Activated naive CD8-positive, alpha-beta T cell treated with anti-CD3 and anti-CD28 coated beads, Interleukin-2, amount 10 ng/mL, durations not matched to agents 7 days and 5 days (primary cell): ENCODE results near the gene CELSR3. TPM values are rescaled to one million over a fixed set of nuclear protein-coding genes. Genes with fewer than 3 reads are reported as not detected.

Source experiments
- ATAC-seq: fragments of 150-1000 bp; cut with Tn5 transposase; one replicate; pipeline ENCODE4 v1.10.0; 2021; ENCODE audit warnings: low read depth, moderate library complexity
- POLR2A ChIA-PET: fragments of 350-600 bp; sonication (Branson Sonifier 250); formaldehyde crosslinking; loops from one replicate; lab custom pipeline; 2021; ENCODE audit warnings: antibody characterized with exemption; lab: Charles Lee
- DNase-seq: peaks from one replicate; pipeline ENCODE4 v3.0.0; 2021
- H3K27ac Mint-ChIP-seq: one replicate; pipeline ENCODE4 v1.8.0; 2022; ENCODE audit warnings: mild to moderate bottlenecking, mixed read lengths
- H3K27me3 Mint-ChIP-seq: one replicate; pipeline ENCODE4 v1.8.0; 2022; ENCODE audit warnings: mild to moderate bottlenecking, moderate library complexity, mixed read lengths
- H3K36me3 Mint-ChIP-seq: one replicate; pipeline ENCODE4 v1.8.0; 2021; ENCODE audit warnings: mild to moderate bottlenecking, mixed read lengths
- H3K4me1 Mint-ChIP-seq: one replicate; pipeline ENCODE4 v1.8.0; 2021; ENCODE audit warnings: mixed read lengths
- H3K4me3 Mint-ChIP-seq: one replicate; pipeline ENCODE4 v1.8.0; 2022; ENCODE audit warnings: mild to moderate bottlenecking, moderate library complexity, mixed read lengths
- H3K9me3 Mint-ChIP-seq: one replicate; pipeline ENCODE4 v1.8.0; 2021; ENCODE audit warnings: mixed read lengths
- total RNA-seq, 2 experiments: library from RNA; stranded (reverse); gene quantifications; one replicate each; pipeline ENCODE4 v1.2.3, GENCODE V29; 2021

The CELSR3 gene
- total RNA-seq, 2 experiments from 2014 or later = 15.6 to 16.2 TPM

DNA sequence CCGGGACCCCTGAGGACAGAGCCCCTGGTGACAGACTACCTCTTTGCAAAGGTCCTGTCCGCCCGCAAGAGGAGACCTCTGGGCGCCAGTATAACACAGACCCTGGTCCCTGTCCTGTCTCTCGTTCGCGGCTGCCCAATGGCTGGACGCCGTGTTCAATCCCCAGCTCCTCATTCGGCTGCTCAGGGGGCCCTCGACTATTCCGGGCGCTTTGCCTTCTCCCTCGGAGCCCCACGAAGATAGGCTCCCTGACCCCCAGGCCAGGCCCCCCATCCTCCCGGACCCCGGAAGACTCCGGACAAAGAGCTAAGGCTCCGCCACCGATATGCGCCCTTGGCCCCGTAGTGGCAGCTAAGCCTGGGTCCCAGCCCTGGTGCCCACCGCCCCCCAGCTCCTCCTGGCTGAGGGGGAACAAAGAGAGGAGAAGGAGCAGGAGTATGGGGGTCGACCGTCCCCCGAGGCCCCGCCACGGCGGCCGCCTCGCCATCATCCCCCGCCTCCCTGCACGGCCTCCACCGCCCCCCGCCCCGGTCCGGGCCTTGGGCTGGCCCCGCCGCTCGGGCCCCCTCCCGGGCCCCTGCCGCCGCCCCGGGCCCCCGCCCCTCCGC, 437 bp downstream of the CELSR3 start:
- H3K36me3 Mint-ChIP-seq = no peaks in the 10 kb centered on the region
- DNase-seq (no peak), ATAC-seq (no peak)
- H3K4me3 Mint-ChIP-seq = peak overlapping the region; percentile 53
- H3K9me3 Mint-ChIP-seq = no peaks in the 10 kb centered on the region
- H3K27me3 Mint-ChIP-seq = peaks cover 8% of the 10 kb centered on the region
- POLR2A ChIA-PET = interaction anchor here (1.6 kb wide), 1 partner anchor 12 kb away, joined by 5 read pairs; no protein-coding TSS in a partner anchor
- H3K27ac Mint-ChIP-seq = no peak overlapping the region
- peaks cover 13% of the 10 kb centered on the region for H3K4me1 Mint-ChIP-seq

- POLR2A ChIA-PET = no interaction called here
- Mint-ChIP-seq H3K27ac (no peak overlapping the region), H3K36me3 (no peaks in the 10 kb centered on the region), H3K27me3 (peaks cover 8% of the 10 kb centered on the region), H3K9me3 (no peaks in the 10 kb centered on the region), H3K4me3 (peak overlapping the region; percentile 53), H3K4me1 (peaks cover 13% of the 10 kb centered on the region)
- DNase-seq (peak; percentile 93), ATAC-seq (peak; percentile 15)
Measured at GRCh38 chr3:48661501-48662144, 1.1 kb downstream of the CELSR3 start.

DNA sequence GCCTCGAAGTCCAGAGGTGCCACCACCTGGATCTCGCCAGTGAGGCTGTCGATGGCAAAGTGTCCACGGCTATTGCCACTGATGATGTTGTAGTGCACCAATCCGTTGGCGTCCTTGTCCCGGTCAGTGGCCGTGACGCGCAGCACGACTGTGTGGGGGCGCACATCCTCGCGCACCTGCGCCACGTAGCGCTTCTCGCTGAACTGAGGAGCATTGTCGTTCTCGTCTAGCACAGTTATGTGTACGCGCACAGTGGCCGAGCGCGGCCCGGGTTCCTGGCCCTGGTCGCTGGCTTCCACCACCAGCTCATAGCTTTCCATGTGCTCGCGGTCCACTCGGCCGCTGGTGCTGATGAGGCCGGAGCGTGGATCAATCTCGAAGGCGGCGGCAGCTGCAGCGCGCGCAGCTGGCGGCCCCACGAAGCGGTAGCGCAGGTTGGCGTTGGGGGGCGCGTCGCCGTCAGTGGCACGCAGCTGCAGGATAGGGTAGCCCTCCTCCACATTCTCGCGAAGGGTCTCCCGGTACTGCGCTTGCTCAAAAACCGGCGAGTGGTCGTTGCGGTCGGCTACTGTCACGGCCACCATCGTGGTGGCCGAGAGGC, 1.8 kb downstream of the CELSR3 start:
- Mint-ChIP-seq H3K4me3 (no peak overlapping the region), H3K4me1 (peaks cover 13% of the 10 kb centered on the region), H3K36me3 (no peaks in the 10 kb centered on the region), H3K9me3 (no peaks in the 10 kb centered on the region), H3K27me3 (peaks cover 8% of the 10 kb centered on the region), H3K27ac (no peak overlapping the region)
- DNase-seq (no peak), ATAC-seq (no peak)
- POLR2A ChIA-PET = no interaction called here

GRCh38 chr3:48656841-48657281, 5.8 kb downstream of the CELSR3 start:
- POLR2A ChIA-PET = interaction anchor here (0.6 kb wide), 1 partner anchor 264 kb away, joined by 6 read pairs; no protein-coding TSS in a partner anchor
- peak; percentile 13 for ATAC-seq
- peaks cover 12% of the 10 kb centered on the region for H3K4me1 Mint-ChIP-seq

GRCh38 chr3:48656061-48656840, 6.4 kb downstream of the CELSR3 start:
- ATAC-seq (peak; percentile 77), DNase-seq (peak; percentile 95)
- POLR2A ChIA-PET = interaction anchor here (0.6 to 2.4 kb wide), 2 partner anchors 20 to 265 kb away, joined by 6 to 7 read pairs; partner anchors contain the start of gene SLC26A6
- Mint-ChIP-seq H3K4me3 (peak overlapping the region; percentile 79), H3K27me3 (peaks cover 4% of the 10 kb centered on the region), H3K9me3 (no peaks in the 10 kb centered on the region), H3K4me1 (peaks cover 12% of the 10 kb centered on the region), H3K27ac (peak overlapping the region; percentile 86), H3K36me3 (peaks cover 9% of the 10 kb centered on the region)

More at GRCh38 chr3:48656841-48657281, 5.8 kb downstream of the CELSR3 start:
- H3K4me3 Mint-ChIP-seq = peak overlapping the region; percentile 77
- H3K27me3 Mint-ChIP-seq = peaks cover 6% of the 10 kb centered on the region
- H3K27ac Mint-ChIP-seq = peak overlapping the region; percentile 84
- peak; percentile 63 for DNase-seq
- H3K9me3 Mint-ChIP-seq = no peaks in the 10 kb centered on the region
- H3K36me3 Mint-ChIP-seq = peaks cover 9% of the 10 kb centered on the region

DNA sequence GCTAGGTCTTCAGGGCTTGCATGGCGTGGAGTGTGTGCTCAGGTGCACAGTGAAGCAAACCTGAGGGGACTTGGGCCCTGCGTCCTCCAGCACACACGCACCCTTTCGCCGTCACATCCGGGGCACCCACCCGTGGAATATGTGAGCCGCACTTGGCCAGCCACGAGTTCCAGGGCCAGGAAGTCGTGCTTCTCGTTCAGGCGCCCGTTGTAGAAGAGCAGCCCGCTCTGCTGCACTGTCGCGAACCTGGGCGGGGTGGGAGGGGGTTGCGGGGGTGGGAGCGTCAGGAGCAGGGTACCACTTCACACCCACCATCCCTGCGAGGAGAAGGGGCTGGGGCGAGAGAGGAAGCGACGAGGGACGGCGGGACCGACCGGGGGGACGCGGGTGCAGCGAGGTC, 7.1 kb downstream of the CELSR3 start:
- peak; percentile 69 for DNase-seq
- peak overlapping the region; percentile 86 for H3K27ac Mint-ChIP-seq
- peaks cover 4% of the 10 kb centered on the region for H3K27me3 Mint-ChIP-seq
- peak overlapping the region; percentile 79 for H3K4me3 Mint-ChIP-seq
- POLR2A ChIA-PET = interaction anchor here (2.4 kb wide), 1 partner anchor 20 kb away, joined by 7 read pairs; the partner anchor contains the start of gene SLC26A6
- H3K36me3 Mint-ChIP-seq = peaks cover 9% of the 10 kb centered on the region
- peak; percentile 58 for ATAC-seq
- H3K9me3 Mint-ChIP-seq = no peaks in the 10 kb centered on the region
- H3K4me1 Mint-ChIP-seq = peaks cover 12% of the 10 kb centered on the region

DNA sequence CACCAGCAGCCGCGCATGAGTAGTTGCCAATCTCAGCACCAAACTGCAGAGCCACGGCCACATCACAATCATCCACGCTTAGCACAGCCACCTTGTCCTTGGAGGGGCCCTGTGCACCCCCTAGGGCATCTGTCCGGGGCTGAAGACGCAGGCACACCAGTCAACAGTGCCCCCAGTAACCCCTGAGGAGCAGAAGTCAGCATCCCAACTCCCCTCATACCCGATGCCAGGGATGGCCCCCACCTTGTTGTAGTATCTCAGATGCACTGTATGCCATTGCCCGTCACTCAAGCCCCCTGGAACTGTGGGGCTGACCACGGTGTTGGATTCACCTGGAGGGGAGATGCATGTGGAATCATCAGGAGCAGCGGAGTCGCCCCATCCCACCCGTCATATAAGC, 7.6 kb downstream of the CELSR3 start:
- ATAC-seq (no peak), DNase-seq (no peak)
- Mint-ChIP-seq H3K4me1 (peaks cover 12% of the 10 kb centered on the region), H3K27me3 (peaks cover 4% of the 10 kb centered on the region), H3K4me3 (peak overlapping the region; percentile 79), H3K9me3 (no peaks in the 10 kb centered on the region), H3K36me3 (peaks cover 9% of the 10 kb centered on the region), H3K27ac (peak overlapping the region; percentile 86)
- POLR2A ChIA-PET = interaction anchor here (2.4 kb wide), 1 partner anchor 19 kb away, joined by 7 read pairs; the partner anchor contains the start of gene SLC26A6

DNA sequence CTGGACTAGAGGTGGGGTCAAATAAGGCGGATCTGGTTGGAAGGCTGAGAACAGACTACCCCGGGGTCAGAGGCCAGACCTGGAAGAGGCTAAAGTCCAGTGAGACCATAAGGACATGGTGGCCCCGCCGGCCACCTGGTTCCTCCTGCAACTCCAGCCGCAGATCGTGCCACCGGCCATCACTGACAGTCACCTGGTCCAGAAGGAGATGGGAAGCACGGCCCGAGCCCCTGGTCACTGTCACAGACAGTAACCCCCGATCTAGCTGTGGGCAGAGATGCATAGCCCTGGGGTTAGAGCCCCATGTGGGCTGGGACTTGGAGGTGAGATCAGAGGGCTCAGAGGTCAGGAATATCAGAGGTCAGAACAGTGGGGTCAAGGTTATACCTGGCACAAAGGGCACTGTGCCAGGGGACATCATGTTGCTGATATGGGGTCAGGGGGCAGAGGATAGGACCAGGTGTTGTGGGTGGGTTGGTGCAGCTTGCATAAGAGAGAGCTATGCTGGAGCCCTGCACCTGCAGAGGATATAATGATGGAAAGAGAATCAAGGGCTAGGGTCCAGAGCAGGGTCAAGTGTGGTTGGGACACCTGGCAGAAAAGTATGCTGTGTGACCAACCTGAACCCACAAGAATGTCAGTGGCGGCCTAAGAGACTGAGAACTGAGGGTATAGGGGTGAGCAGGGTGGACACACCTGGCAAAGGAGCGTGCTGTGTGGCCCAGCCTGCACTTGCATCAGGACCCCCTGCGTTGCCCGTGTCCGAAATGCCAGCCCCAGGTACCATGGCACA, 9.6 kb downstream of the CELSR3 start:
- peaks cover 2% of the 10 kb centered on the region for H3K27me3 Mint-ChIP-seq
- no peak overlapping the region for H3K4me3 Mint-ChIP-seq
- POLR2A ChIA-PET = no interaction called here
- ATAC-seq (no peak), DNase-seq (no peak)
- peaks cover 12% of the 10 kb centered on the region for H3K4me1 Mint-ChIP-seq
- H3K27ac Mint-ChIP-seq = no peak overlapping the region
- H3K9me3 Mint-ChIP-seq = no peaks in the 10 kb centered on the region
- peaks cover 9% of the 10 kb centered on the region for H3K36me3 Mint-ChIP-seq

DNA sequence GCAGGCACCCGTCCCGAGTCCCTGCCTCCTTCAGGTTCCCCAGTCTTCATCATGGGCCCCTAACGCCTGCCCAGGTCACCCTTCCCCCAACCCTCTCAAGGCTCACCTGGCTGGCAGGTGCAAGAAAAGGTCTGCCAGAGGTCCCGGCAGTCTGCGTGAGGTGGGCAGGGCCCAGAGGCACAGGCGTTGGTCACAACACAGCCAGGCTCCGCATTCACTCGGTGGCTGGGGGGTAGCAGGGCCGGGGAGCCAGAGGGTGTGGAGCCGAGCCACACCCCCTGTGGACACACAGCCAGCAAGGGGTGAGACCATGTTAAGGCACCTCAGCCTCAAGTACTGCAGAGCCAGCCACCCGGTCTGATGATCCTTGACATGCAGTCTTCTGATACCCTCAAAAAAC, 10.9 kb downstream of the CELSR3 start:
- no peak for DNase-seq
- Mint-ChIP-seq H3K4me3 (no peak overlapping the region), H3K4me1 (peaks cover 7% of the 10 kb centered on the region), H3K36me3 (peaks cover 9% of the 10 kb centered on the region), H3K27me3 (peaks cover 2% of the 10 kb centered on the region), H3K9me3 (no peaks in the 10 kb centered on the region), H3K27ac (no peak overlapping the region)
- POLR2A ChIA-PET = no interaction called here
- no peak for ATAC-seq

DNA sequence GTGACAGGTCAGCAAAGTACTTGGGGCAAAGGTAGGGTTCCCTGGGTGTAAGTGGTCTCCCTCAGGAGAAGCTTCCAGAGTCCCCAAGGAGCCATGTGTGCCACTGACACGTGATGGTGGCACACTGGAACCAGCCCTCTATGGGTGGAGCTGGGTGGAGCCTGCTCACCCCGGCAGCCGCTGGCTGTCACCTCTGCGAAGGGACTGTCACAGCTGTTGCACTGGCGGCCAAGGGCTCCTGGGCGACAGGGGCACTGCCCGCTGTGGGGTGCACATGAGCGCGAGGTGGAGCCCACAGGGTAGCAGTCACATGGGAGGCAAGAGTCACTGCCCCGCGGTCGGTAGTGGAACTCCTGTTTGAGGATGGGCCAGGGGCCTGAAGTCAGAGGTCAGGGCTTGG, 12.0 kb downstream of the CELSR3 start:
- ATAC-seq (no peak), DNase-seq (no peak)
- H3K4me3 Mint-ChIP-seq = no peak overlapping the region
- peaks cover 9% of the 10 kb centered on the region for H3K36me3 Mint-ChIP-seq
- no peak overlapping the region for H3K27ac Mint-ChIP-seq
- peaks cover 7% of the 10 kb centered on the region for H3K4me1 Mint-ChIP-seq
- H3K9me3 Mint-ChIP-seq = no peaks in the 10 kb centered on the region
- POLR2A ChIA-PET = no interaction called here
- H3K27me3 Mint-ChIP-seq = peaks cover 2% of the 10 kb centered on the region

- peaks cover 3% of the 10 kb centered on the region for H3K36me3 Mint-ChIP-seq
- no peak overlapping the region for H3K27ac Mint-ChIP-seq
- no peak overlapping the region for H3K4me3 Mint-ChIP-seq
- H3K4me1 Mint-ChIP-seq = no peaks in the 10 kb centered on the region
- ATAC-seq (no peak), DNase-seq (no peak)
- POLR2A ChIA-PET = interaction anchor here (1.0 kb wide), 1 partner anchor 13 kb away, joined by 3 read pairs; the partner anchor contains the start of gene SLC26A6
- no peaks in the 10 kb centered on the region for H3K27me3 Mint-ChIP-seq
- no peaks in the 10 kb centered on the region for H3K9me3 Mint-ChIP-seq
Measured at GRCh38 chr3:48648188-48648850, 14.4 kb downstream of the CELSR3 start.

- POLR2A ChIA-PET = no interaction called here
- Mint-ChIP-seq H3K36me3 (peaks cover 2% of the 10 kb centered on the region), H3K27ac (no peak overlapping the region), H3K27me3 (no peaks in the 10 kb centered on the region), H3K4me1 (no peaks in the 10 kb centered on the region), H3K4me3 (no peak overlapping the region), H3K9me3 (no peaks in the 10 kb centered on the region)
- ATAC-seq (no peak), DNase-seq (no peak)
Measured at GRCh38 chr3:48647714-48648113, 15.0 kb downstream of the CELSR3 start.
